H1 (cell line): Measurements from ENCODE around the gene CUBN. TPM values are rescaled to one million over a fixed set of nuclear protein-coding genes. Genes with fewer than 3 reads are reported as not detected.

ENCODE experiments used
- SP4 ChIP-seq: IDR thresholded peaks from 2 replicates; pipeline ENCODE4 v1.6.1; 2012; ENCODE audit warnings: low read length, inconsistent platforms
- polyA plus RNA-seq, 7 experiments: library from polyadenylated mRNA; depleted of rRNA in 3 of 7; stranded (reverse) in 5 of 7; unstranded in 2 of 7; fragments of >200 nt in 5 of 7; fragments of 200-250 nt in 2 of 7; gene quantifications; 1 replicate in 5 of 7; 2 replicates in 1 of 7; 4 replicates in 1 of 7; pipeline versions ENCODE4 v1.2.1 to v1.2.3, GENCODE V29; 2011 to 2013; ENCODE audit warnings: missing spikeins in 2 of 7, mixed read lengths in 2 of 7
- total RNA-seq: library from RNA; stranded (reverse); fragmentation: NEBNext Ultra II Directional; extraction: Animal tissue kit (Norgen Biotek cat#: 25700); gene quantifications from 2 replicates; pipeline ENCODE4 v1.2.1, GENCODE V29; 2021
- TF ChIP-seq, protein P1 (sequence below): fragments of 300-600 bp; sonication (generic); IDR thresholded peaks from 2 replicates; pipeline ENCODE4 v1.7.1; 2012; ENCODE audit warnings: low read length, moderate library complexity, mild to moderate bottlenecking, inconsistent platforms; ENCODE audit not compliant: insufficient replicate concordance

Gene CUBN
- total and polyA plus RNA-seq, 2 of the 8 experiments (the other 6 are each of a cell fraction or from before 2014, with no cell fraction given), result 0.04 to 0.08 TPM

DNA sequence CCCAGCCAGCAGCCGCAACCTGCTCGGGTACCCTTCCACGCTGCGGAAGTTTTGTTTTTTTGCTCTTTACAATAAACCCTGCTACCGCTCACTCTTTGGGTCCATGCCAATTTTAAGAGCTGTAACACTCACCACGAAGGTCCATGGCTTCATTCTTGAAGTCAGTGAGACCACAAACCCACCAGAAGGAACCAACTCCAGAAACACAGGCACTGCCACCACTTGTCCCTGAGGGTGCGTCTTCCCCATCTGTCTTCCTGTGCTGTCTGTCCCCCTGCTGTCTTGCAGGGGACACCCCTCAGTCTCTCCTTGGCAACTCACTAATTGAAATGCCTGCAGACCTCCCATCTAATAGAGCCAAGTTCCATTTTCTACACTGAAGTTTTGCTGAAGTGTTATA lies 263.8 kb downstream of the CUBN start (continued):
- TF ChIP-seq, protein P1, sequence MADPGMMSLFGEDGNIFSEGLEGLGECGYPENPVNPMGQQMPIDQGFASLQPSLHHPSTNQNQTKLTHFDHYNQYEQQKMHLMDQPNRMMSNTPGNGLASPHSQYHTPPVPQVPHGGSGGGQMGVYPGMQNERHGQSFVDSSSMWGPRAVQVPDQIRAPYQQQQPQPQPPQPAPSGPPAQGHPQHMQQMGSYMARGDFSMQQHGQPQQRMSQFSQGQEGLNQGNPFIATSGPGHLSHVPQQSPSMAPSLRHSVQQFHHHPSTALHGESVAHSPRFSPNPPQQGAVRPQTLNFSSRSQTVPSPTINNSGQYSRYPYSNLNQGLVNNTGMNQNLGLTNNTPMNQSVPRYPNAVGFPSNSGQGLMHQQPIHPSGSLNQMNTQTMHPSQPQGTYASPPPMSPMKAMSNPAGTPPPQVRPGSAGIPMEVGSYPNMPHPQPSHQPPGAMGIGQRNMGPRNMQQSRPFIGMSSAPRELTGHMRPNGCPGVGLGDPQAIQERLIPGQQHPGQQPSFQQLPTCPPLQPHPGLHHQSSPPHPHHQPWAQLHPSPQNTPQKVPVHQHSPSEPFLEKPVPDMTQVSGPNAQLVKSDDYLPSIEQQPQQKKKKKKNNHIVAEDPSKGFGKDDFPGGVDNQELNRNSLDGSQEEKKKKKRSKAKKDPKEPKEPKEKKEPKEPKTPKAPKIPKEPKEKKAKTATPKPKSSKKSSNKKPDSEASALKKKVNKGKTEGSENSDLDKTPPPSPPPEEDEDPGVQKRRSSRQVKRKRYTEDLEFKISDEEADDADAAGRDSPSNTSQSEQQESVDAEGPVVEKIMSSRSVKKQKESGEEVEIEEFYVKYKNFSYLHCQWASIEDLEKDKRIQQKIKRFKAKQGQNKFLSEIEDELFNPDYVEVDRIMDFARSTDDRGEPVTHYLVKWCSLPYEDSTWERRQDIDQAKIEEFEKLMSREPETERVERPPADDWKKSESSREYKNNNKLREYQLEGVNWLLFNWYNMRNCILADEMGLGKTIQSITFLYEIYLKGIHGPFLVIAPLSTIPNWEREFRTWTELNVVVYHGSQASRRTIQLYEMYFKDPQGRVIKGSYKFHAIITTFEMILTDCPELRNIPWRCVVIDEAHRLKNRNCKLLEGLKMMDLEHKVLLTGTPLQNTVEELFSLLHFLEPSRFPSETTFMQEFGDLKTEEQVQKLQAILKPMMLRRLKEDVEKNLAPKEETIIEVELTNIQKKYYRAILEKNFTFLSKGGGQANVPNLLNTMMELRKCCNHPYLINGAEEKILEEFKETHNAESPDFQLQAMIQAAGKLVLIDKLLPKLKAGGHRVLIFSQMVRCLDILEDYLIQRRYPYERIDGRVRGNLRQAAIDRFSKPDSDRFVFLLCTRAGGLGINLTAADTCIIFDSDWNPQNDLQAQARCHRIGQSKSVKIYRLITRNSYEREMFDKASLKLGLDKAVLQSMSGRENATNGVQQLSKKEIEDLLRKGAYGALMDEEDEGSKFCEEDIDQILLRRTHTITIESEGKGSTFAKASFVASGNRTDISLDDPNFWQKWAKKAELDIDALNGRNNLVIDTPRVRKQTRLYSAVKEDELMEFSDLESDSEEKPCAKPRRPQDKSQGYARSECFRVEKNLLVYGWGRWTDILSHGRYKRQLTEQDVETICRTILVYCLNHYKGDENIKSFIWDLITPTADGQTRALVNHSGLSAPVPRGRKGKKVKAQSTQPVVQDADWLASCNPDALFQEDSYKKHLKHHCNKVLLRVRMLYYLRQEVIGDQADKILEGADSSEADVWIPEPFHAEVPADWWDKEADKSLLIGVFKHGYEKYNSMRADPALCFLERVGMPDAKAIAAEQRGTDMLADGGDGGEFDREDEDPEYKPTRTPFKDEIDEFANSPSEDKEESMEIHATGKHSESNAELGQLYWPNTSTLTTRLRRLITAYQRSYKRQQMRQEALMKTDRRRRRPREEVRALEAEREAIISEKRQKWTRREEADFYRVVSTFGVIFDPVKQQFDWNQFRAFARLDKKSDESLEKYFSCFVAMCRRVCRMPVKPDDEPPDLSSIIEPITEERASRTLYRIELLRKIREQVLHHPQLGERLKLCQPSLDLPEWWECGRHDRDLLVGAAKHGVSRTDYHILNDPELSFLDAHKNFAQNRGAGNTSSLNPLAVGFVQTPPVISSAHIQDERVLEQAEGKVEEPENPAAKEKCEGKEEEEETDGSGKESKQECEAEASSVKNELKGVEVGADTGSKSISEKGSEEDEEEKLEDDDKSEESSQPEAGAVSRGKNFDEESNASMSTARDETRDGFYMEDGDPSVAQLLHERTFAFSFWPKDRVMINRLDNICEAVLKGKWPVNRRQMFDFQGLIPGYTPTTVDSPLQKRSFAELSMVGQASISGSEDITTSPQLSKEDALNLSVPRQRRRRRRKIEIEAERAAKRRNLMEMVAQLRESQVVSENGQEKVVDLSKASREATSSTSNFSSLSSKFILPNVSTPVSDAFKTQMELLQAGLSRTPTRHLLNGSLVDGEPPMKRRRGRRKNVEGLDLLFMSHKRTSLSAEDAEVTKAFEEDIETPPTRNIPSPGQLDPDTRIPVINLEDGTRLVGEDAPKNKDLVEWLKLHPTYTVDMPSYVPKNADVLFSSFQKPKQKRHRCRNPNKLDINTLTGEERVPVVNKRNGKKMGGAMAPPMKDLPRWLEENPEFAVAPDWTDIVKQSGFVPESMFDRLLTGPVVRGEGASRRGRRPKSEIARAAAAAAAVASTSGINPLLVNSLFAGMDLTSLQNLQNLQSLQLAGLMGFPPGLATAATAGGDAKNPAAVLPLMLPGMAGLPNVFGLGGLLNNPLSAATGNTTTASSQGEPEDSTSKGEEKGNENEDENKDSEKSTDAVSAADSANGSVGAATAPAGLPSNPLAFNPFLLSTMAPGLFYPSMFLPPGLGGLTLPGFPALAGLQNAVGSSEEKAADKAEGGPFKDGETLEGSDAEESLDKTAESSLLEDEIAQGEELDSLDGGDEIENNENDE, result no peak
- no peak for TF ChIP-seq SP4
